HepG2 (cell line): Measurements from ENCODE around the gene FGGY. TPM values are rescaled to one million over a fixed set of nuclear protein-coding genes. Genes with fewer than 3 reads are reported as not detected.

Source experiments
- ATM ChIP-seq: fragments of 450-650 bp; IDR thresholded peaks from 2 replicates; pipeline ENCODE4 v1.7.1; 2017; ENCODE audit warnings: mild to moderate bottlenecking, borderline replicate concordance
- ATRX ChIP-seq: sonication (generic); formaldehyde crosslinking; IDR thresholded peaks from 2 replicates; pipeline ENCODE4 v1.4.0; 2020; ENCODE audit warnings: missing genetic modification reagents, borderline replicate concordance
- BRD4 ChIP-seq: sonication (generic); formaldehyde crosslinking; IDR thresholded peaks from 2 replicates; pipeline ENCODE4 v1.4.0; 2020; ENCODE audit warnings: missing genetic modification reagents
- HNF4A ChIP-seq: sonication (generic); formaldehyde crosslinking; IDR thresholded peaks from 2 replicates; pipeline ENCODE4 v1.4.0; 2020; ENCODE audit warnings: missing genetic modification reagents
- HOXA3 ChIP-seq: sonication (generic); formaldehyde crosslinking; IDR thresholded peaks from 2 replicates; pipeline ENCODE4 v1.5.0; 2020; ENCODE audit warnings: missing genetic modification reagents
- IRX3 ChIP-seq: sonication (generic); formaldehyde crosslinking; IDR thresholded peaks from 2 replicates; pipeline ENCODE4 v1.8.1; 2023; ENCODE audit warnings: mild to moderate bottlenecking, low read depth, missing genetic modification reagents, borderline replicate concordance
- JARID2 ChIP-seq: sonication (generic); formaldehyde crosslinking; IDR thresholded peaks from 2 replicates; pipeline ENCODE4 v1.8.1; 2023; ENCODE audit warnings: missing genetic modification reagents, inconsistent platforms; ENCODE audit not compliant: insufficient replicate concordance
- MIER2 ChIP-seq: IDR thresholded peaks from 2 replicates; pipeline ENCODE4 v1.6.1; 2016; ENCODE audit warnings: missing biosample characterization, missing genetic modification reagents
- MLLT10 ChIP-seq: sonication (generic); formaldehyde crosslinking; IDR thresholded peaks from 2 replicates; pipeline ENCODE4 v1.4.0; 2020; ENCODE audit warnings: missing genetic modification reagents
- MTF2 ChIP-seq: sonication (generic); formaldehyde crosslinking; IDR thresholded peaks from 2 replicates; pipeline ENCODE4 v1.5.0; 2020; ENCODE audit warnings: missing genetic modification reagents, borderline replicate concordance
- NONO ChIP-seq, 2 experiments: fragments of 450-650 bp in 1 of 2; sonication (generic) in 1 of 2; formaldehyde crosslinking in 1 of 2; IDR thresholded peaks in 1 of 2; conservative IDR thresholded peaks in 1 of 2; 2 replicates each; pipeline versions ENCODE4 v1.6.1 to v1.8.0; 2017 to 2022; ENCODE audit warnings: mild to moderate bottlenecking in 1 of 2, missing genetic modification reagents in 1 of 2, moderate library complexity in 1 of 2
- PAX8 ChIP-seq: sonication (generic); formaldehyde crosslinking; IDR thresholded peaks from 2 replicates; pipeline ENCODE4 v1.8.0; 2022; ENCODE audit warnings: mild to moderate bottlenecking, missing genetic modification reagents, borderline replicate concordance
- PHB2 ChIP-seq: fragments of 450-650 bp; IDR thresholded peaks from 2 replicates; pipeline ENCODE4 v1.6.1; 2018; ENCODE audit not compliant: partially characterized antibody
- RCOR2 ChIP-seq: IDR thresholded peaks from 2 replicates; pipeline ENCODE4 v1.6.1; 2016; ENCODE audit warnings: missing biosample characterization, missing genetic modification reagents
- REL ChIP-seq: sonication (generic); formaldehyde crosslinking; conservative IDR thresholded peaks from 2 replicates; pipeline ENCODE4 v1.8.0; 2022; ENCODE audit warnings: mild to moderate bottlenecking, missing genetic modification reagents, moderate library complexity
- SAFB2 ChIP-seq: sonication (generic); formaldehyde crosslinking; IDR thresholded peaks from 2 replicates; pipeline ENCODE4 v1.5.1; 2020; ENCODE audit warnings: missing genetic modification reagents, low read depth, mild to moderate bottlenecking, borderline replicate concordance
- XRCC5 ChIP-seq: fragments of 200-400 bp; formaldehyde crosslinking; optimal IDR thresholded peaks from 2 replicates; pipeline ENCODE3; 2017; ENCODE audit warnings: mild to moderate bottlenecking, low read length
- ZFP1 ChIP-seq: IDR thresholded peaks from 2 replicates; pipeline ENCODE4 v1.6.1; 2016
- ZFP82 ChIP-seq: sonication (generic); formaldehyde crosslinking; IDR thresholded peaks from 2 replicates; pipeline ENCODE4 v1.5.1; 2020; ENCODE audit warnings: mild to moderate bottlenecking, missing genetic modification reagents, borderline replicate concordance
- ZNF256 ChIP-seq: sonication (generic); formaldehyde crosslinking; conservative IDR thresholded peaks from 2 replicates; pipeline ENCODE4 v1.4.0; 2020; ENCODE audit warnings: missing genetic modification reagents
- ZNF296 ChIP-seq: sonication (generic); formaldehyde crosslinking; conservative IDR thresholded peaks from 2 replicates; pipeline ENCODE4 v1.5.0; 2020; ENCODE audit warnings: mild to moderate bottlenecking, missing genetic modification reagents
- ZNF33A ChIP-seq: sonication (generic); formaldehyde crosslinking; IDR thresholded peaks from 2 replicates; pipeline ENCODE4 v1.5.1; 2020; ENCODE audit warnings: missing genetic modification reagents, mild to moderate bottlenecking, moderate library complexity, borderline replicate concordance
- ZNF510 ChIP-seq: sonication (generic); formaldehyde crosslinking; IDR thresholded peaks from 2 replicates; pipeline ENCODE4 v1.4.0; 2020; ENCODE audit warnings: low read depth, mild to moderate bottlenecking, missing genetic modification reagents
- ZNF530 ChIP-seq: sonication (generic); formaldehyde crosslinking; IDR thresholded peaks from 2 replicates; pipeline ENCODE4 v1.5.0; 2020; ENCODE audit warnings: low read depth, mild to moderate bottlenecking, missing genetic modification reagents
- ZNF790 ChIP-seq: sonication (generic); formaldehyde crosslinking; IDR thresholded peaks from 2 replicates; pipeline ENCODE4 v1.8.0; 2022; ENCODE audit warnings: missing genetic modification reagents, mild to moderate bottlenecking, borderline replicate concordance
- polyA plus RNA-seq, 8 experiments: library from polyadenylated mRNA; depleted of rRNA in 3 of 8; stranded (reverse) in 7 of 8; unstranded in 1 of 8; fragments of >200 nt; fragmentation: Illumina TruSeq in 4 of 8; extraction: Trizol in 4 of 8; gene quantifications; 2 replicates each; pipeline versions ENCODE4 v1.2.1 to v1.2.3, GENCODE V29; 2011 to 2016; ENCODE audit warnings: low read depth in 4 of 8, missing spikeins in 1 of 8, mixed read lengths in 1 of 8; ENCODE audit not compliant: insufficient read depth in 1 of 8
- total RNA-seq, 5 experiments: library from RNA; depleted of rRNA; stranded (reverse); fragments of >200 nt; fragmentation: Illumina TruSeq; extraction: Trizol; gene quantifications; 2 replicates each; pipeline ENCODE4 v1.2.3, GENCODE V29; 2016; ENCODE audit warnings: low read depth in 1 of 5
- TF ChIP-seq, protein P1 (sequence below): sonication (generic); formaldehyde crosslinking; IDR thresholded peaks from 2 replicates; pipeline ENCODE4 v1.8.1; 2022; ENCODE audit warnings: mild to moderate bottlenecking, missing genetic modification reagents
- TF ChIP-seq, protein P2 (sequence below): sonication (generic); formaldehyde crosslinking; IDR thresholded peaks from 2 replicates; pipeline ENCODE4 v1.4.0; 2020; ENCODE audit warnings: missing genetic modification reagents
- TF ChIP-seq, protein P3 (sequence below): sonication (generic); formaldehyde crosslinking; IDR thresholded peaks from 2 replicates; pipeline ENCODE4 v1.5.0; 2020; ENCODE audit warnings: missing genetic modification reagents

Gene FGGY
- total and polyA plus RNA-seq, 2 of the 13 experiments (the other 11 are each of a cell fraction or from before 2014, with no cell fraction given): 15.7 to 27.5 TPM

DNA sequence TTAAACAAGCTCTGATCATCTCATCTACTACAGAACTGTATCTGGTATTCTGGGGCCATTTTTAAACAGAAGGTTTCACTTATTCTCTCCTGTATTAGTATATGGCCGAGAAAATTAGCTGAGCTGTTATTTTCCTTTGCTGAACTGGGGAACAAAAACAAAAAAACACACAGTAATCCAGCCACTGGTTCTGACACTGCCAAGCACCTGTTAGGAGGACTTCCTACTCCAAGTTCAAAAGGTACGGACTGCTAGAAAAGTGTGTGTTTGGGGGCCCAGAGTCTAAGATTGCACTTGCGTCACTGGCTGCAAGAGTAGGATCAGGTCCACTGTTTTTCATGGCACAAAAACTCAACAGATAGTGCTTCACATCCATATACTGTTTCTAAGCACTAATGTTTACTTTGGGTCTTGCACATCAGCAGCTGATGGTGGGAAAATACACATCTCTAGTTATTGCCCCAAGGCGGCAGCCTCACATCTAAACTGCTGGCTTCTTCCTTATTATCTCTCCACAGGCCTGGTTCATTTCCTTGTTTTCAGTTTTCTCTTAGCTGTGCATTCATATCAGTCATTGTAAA is 226.1 kb downstream of the FGGY start (continued):
- TF ChIP-seq ZFP1 (CRISPR knock-in tag) (no peak), ZFP82 (0 out of 2 replicates have a peak, but pooled peaks have one; percentile 60), ZNF530 (no peak), JARID2 (CRISPR knock-in tag) (no peak), ATM (no peak), IRX3 (CRISPR knock-in tag) (no peak), ZNF510 (CRISPR knock-in tag) (no peak), REL (CRISPR knock-in tag) (no peak), MTF2 (CRISPR knock-in tag) (no peak), PHB2 (no peak), XRCC5 (peak; percentile 43), MIER2 (peak; percentile 52; the same call in 1 of the 2 replicates), NONO (IDR thresholded peaks at IDR 0.05) (no peak), NONO (CRISPR knock-in tag; conservative IDR thresholded peaks at IDR 0.05) (no peak), ZNF296 (CRISPR knock-in tag) (no peak), PAX8 (CRISPR knock-in tag) (no peak), HNF4A (CRISPR knock-in tag) (peak; percentile 69), HOXA3 (CRISPR knock-in tag) (peak; percentile 64; the same call in 1 of the 2 replicates), ZNF256 (no peak), ZNF33A (CRISPR knock-in tag) (peak; percentile 80; the same call in 1 of the 2 replicates), SAFB2 (CRISPR knock-in tag) (no peak), ATRX (CRISPR knock-in tag) (no peak), BRD4 (CRISPR knock-in tag) (no peak), MLLT10 (CRISPR knock-in tag) (no peak), RCOR2 (peak; percentile 82), ZNF790 (CRISPR knock-in tag) (no peak)
- TF ChIP-seq, protein P1, sequence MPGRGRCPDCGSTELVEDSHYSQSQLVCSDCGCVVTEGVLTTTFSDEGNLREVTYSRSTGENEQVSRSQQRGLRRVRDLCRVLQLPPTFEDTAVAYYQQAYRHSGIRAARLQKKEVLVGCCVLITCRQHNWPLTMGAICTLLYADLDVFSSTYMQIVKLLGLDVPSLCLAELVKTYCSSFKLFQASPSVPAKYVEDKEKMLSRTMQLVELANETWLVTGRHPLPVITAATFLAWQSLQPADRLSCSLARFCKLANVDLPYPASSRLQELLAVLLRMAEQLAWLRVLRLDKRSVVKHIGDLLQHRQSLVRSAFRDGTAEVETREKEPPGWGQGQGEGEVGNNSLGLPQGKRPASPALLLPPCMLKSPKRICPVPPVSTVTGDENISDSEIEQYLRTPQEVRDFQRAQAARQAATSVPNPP (CRISPR knock-in tag): no peak
- TF ChIP-seq, protein P2, sequence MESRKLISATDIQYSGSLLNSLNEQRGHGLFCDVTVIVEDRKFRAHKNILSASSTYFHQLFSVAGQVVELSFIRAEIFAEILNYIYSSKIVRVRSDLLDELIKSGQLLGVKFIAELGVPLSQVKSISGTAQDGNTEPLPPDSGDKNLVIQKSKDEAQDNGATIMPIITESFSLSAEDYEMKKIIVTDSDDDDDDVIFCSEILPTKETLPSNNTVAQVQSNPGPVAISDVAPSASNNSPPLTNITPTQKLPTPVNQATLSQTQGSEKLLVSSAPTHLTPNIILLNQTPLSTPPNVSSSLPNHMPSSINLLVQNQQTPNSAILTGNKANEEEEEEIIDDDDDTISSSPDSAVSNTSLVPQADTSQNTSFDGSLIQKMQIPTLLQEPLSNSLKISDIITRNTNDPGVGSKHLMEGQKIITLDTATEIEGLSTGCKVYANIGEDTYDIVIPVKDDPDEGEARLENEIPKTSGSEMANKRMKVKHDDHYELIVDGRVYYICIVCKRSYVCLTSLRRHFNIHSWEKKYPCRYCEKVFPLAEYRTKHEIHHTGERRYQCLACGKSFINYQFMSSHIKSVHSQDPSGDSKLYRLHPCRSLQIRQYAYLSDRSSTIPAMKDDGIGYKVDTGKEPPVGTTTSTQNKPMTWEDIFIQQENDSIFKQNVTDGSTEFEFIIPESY (CRISPR knock-in tag): no peak
- TF ChIP-seq, protein P3, sequence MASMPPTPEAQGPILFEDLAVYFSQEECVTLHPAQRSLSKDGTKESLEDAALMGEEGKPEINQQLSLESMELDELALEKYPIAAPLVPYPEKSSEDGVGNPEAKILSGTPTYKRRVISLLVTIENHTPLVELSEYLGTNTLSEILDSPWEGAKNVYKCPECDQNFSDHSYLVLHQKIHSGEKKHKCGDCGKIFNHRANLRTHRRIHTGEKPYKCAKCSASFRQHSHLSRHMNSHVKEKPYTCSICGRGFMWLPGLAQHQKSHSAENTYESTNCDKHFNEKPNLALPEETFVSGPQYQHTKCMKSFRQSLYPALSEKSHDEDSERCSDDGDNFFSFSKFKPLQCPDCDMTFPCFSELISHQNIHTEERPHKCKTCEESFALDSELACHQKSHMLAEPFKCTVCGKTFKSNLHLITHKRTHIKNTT (CRISPR knock-in tag): no peak
